NCI-H446 (cell line): Measurements from ENCODE around the gene ASF1B.

Experiments
- DNase-seq, 2 experiments: peaks; one replicate each; lab custom pipeline; 2025; lab: John Stamatoyannopoulos, UW

The ASF1B gene

DNA sequence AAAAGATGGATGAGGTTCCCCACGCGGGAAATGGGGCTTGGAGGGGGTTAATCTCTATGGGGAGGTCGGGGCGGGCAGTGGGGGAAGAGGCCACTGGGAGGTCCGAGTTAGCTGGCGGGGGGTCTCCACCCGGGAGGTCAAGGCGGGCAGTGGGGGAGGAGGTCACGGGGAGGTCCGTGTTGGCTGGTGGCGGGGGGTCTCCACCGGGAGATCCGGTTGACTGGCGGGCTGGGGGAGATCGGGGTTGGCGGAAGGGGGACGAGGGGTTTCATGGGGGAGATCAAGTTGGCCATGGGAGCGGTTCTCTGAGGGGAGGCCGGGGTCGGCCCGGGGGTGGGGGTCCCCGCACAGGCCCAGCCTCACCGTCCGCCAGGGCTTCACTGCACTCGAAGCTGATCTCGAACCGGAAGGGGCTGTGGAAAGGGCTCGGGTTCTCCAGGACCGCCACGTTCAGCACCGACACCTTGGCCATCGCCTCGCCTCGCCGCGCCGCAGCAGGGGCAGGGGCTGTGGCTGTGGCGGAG, 342 bp downstream of the ASF1B start:
- no peak for DNase-seq

DNA sequence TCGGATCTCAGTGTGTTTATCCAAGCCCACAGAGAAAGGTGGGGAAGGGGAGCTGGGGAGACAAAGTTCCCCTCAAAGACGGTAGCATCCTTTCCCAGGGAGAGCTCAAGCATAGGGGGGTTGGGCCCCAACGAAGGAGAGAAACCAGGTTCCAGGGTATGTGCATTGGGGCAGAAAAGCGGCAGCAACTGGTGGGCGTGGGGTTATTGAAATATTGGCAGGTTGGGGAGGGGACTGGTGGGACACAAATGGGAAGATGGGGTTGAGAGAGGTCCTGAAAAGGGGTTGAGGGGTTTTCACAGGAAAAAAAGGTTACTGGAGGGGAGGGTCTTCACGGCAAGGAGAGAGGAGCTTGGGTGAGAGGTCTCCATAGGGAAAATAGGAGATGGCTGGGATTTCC, 1.0 kb downstream of the ASF1B start:
- DNase-seq, result no peak

DNA sequence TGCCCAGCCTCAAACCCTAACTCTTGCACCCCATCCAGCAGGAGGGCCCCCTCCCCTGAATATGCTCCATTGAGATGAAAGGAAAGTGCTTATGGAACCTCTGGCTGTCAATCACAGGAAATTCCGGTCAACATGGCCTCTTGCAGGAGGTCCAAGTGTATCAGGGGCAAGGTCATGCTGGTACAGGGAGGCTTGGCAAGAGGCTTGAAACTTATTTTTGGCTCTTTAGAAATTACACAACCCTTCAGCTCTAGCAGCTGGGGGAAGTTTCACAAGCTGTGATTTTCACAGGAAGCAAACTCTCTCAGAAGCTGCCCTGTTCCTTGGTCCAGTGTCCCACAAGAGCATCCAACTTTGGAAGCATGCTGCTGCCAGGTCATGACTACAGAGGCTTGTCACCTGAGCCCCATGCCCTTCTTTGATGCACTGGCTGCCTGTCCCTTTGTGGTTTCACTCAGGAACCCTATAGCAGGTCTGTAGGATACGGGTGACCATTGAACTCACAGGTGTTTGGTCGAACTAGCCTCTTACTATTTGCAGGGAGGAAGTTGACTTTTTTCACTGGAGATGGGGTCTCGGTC, 8.4 kb downstream of the ASF1B start:
- DNase-seq, result no peak

DNA sequence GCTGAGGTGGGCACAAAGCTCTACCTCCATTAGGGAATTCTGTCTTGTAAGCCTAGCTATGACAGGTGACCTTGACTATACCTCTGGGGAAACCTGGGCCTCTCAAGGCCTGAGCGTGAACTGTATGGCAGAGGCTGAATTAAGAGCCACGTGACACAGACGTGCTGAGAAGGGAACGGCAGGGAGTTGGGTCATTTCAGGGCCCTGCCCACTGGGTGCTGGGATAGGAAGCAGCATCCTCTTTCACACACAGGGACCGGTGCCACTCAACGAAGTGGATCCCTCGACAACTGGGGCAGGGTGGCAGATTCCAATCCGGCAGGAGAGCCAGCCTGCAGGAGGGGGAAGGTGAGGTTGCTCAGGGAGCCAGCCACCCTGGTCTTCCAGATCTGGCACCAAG, 9.2 kb downstream of the ASF1B start:
- DNase-seq, result no peak

DNA sequence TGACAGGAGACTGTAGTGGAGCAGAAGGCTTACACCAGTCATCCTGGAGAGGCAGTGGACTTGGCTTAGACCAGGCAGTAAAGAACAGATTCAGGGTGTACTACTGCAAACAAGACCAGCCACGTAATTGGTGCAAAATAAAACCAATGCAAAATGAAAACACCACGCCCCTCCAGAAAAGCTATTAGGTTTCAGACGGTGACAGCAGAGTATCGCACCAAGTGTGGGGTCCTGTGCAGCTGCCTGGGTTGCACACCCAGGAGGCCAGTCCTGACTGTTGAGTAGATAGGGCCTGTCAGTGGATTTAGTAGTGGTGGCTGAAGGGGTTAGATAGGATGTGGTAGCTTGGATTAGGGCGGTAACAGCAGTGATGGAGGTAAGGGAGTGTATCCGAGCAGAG, 13.5 kb downstream of the ASF1B start:
- DNase-seq, result no peak

DNA sequence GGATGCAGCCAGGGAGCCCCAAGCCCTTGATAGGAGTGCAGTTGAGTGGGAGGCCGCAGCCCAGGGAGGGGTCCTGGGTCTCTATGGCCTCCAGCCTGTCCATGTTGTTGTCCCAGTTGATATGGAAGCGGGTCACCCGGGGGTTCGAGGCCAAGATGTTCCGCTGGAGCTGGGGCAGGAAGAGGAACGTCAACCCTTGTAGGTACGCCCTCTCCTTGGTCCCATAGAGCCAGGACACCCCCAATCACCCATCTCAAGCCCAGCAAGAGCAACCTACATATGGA, 15.9 kb downstream of the ASF1B start:
- no peak for DNase-seq

DNA sequence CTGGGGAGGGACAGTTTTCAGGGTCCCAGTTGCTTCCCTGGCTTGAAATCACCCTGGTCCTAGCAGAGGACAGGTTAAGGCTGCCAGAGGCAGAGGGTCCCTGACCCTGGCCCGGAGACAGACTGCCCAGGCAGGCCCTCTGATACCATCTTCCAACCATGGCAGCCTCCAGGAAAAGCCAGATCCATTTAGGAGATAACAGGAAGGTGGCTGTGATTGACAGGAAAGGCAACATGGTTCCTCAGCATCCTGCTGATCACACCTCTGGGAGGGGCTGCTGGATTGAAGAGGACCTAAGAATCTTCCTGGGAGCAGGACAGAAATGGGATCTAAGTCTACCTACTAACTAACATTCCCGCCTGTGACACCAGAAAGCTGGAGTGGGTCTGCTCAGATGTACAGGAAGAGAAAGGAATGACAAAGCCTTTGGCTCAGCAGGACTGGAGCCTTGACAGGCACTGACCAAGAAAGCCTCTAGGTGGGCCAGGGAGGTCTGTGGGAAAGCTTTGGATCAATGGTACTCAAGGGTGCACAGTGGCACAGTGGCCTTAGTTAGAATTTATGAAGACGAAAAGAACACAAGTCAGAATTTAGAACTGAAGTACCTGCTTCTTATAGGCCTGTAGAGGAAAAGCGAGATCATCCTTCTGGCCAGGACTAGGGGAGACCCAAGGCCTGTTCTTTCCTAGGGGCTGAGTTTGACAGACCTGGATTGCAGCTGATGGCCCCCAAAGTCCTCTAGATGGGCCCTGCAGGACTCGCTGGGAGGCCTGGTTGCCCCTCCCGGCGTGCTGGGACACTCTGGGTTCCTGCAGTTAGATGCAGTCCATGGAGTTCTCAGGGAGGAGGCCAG, 16.5 kb downstream of the ASF1B start:
- DNase-seq, result no peak

DNA sequence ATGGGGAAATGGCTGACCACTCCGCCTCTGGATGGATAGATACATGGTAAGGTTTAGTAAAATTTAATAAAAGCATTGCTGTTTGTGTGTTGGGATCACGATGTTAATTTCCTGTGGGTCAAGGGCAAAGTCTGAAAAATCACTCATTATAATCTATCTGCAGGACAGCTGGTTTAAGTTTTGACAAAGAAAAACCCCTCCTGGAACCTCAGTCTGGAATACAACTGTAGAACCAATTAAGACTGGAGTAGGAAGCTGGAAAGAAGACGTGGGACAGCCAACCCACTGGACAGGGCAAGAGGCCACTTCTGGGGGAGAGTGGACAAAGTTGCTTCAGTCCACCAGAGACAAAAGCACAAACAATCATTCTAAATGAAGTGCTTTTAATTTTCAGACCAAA, 17.2 kb downstream of the ASF1B start:
- no peak for DNase-seq

DNA sequence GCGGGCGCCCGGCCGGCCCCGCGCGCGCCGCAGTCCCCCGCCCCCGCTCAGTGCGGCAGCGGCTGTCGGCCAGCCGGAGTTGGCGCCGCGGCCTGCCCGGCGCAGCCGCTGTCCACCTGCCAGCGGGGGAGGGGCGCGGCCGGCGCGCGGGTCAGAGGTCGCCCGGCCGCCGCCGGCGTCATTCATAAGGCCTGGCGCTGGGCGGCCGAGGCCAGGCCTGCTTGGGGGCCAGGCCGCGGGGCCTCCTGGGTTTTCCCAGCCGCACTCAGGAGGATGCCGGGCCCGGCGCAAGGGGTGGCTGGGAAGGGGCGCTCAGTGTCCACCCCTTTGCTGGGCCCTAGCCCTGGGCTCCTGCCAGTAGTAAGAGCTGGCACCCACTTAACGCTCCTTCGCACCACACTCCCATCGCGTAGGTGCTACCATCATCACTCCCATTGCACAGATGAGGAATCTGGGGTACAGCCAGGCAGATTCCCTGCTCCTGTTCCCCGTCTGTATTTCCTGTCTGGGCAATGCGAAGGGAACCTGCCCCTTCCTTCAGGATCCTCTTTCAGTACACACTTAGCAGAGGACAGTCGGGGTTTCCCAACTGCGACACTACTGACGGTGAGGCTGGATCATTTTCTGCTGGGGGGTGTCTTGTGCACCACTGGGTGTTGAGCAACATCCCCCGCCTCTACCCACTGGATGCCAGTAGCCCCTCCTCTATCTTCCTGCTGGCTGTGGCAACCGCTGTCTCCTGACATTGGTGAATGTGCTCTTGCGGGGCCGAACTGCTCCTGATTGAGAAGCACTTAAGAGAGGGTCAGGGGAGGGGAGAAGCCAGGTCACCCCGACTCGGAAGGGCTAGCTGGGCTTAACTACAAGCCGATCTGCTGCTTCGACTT, 18.0 kb downstream of the ASF1B start:
- DNase-seq, result no peak

DNA sequence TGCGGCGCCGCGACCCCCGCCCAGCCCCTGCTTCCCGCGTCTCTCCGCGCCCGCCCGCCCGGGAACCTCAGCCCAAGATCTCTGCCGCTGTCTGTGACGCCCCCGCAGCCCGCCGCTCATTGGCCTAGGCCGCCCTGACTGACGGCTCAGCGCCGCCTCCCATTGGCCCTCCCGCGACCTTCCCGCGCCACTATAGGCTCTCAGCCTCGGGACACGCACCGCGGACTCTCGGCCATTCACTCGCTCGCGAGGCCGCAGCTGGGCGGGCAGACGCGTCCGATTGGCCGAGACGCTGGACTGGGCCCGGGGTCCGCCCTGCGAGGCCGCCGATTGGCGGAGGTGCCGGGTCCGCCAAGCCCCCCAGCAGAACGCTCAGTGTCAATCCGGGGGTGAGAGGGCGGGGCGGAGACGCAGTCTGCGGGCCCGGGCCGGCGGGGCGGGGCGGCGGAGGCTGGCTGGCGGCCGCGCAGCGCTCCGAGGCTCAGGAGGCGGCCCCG, 18.7 kb downstream of the ASF1B start, which contains the start of gene PRKACA:
Gene PRKACA, minus strand, starts transcription at position 95 of the 497 bp plus-strand sequence. CDS start 215 bp downstream, outside the sequence.
- DNase-seq, result peak; percentile 98 to 100

DNA sequence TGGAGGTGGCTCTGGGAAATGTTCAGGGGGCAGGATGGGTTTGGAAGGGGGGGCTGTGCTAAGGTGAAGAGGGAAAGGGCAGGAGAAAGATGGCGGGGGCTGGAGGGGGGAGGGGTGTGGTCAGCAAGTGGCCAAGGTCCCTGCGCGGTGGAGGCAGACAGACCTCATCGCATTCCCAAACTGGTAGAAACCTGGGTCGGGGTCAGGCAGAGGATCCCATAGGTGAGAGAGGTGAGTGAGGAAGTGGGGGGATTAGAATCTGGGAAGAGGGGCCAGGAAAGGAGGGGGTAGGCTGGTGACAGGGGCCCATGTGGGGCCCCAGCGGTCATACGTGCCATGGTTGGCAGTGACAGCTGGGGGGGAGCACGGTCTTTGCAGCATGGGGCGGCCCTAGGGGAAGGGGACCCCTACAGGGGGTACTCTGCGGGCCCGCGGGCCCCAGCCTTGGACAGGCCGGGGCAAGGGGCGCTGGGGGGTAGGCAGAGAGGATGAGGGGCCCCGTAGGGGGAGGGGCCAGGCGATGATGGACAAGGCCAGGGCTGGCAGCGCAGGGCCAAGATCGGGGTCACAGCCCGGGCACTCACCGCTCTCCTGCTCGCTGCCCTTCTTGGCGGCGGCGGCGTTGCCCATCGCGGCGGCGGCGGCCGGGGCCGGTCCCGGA, 19.3 kb downstream of the ASF1B start:
- DNase-seq, result no peak

DNA sequence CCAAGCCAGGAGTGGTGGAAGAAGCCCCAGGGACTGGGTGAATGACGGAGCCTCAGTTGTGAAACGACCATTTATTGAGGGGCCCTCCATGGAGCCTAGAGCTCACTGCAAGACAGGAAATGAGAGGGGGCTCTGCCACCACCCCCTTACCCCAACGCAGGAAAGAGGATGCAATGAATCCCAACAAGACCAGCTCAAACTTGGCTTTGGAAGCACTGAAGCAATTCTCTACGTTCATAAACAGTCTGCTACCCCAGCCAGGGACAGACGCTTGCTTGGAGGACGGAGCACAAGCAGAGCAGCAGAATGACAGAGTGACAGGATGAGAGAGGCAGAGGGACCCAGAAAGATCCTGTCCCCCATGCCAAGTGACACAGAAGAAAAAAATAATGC, 19.9 kb downstream of the ASF1B start:
- DNase-seq, result no peak

DNA sequence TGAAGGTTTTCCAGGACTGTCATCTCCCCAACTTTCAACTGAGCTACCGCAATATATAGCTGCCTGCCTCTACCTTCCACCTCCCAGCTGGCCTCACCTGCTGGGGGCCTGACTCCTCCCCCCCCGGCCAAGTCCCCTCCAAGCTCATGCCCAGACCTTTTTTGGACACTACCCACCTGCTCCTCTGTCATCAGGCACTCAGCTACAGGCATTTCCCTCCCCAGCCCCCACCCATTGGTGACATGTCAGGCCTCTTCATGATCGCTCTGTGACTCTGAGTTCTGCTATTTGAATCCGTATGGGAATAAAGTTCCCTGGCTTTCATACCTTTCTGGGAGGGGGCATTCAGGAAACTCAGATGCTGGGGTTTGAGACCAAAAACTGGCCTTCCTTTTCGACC, 20.6 kb downstream of the ASF1B start:
- no peak for DNase-seq

DNA sequence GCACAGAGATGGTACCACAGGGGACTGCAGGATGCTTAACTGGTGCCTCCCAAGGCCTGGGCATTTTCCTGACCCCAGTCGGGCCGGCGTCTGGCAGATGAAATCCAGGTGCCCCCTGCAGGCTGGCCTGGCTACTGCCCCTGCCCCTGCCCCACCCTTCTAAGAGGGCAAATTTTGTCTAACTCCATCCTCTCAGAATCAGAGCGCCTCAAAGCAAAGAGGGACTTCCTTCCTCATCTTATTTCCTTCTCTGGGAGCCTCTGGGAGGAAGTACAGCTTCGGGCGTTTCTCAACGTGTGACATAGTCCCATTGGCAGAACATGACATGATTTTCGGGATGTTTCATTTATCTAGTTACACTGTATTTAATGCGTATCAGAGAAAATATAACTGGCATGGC, 21.5 kb downstream of the ASF1B start:
- DNase-seq, result no peak

DNA sequence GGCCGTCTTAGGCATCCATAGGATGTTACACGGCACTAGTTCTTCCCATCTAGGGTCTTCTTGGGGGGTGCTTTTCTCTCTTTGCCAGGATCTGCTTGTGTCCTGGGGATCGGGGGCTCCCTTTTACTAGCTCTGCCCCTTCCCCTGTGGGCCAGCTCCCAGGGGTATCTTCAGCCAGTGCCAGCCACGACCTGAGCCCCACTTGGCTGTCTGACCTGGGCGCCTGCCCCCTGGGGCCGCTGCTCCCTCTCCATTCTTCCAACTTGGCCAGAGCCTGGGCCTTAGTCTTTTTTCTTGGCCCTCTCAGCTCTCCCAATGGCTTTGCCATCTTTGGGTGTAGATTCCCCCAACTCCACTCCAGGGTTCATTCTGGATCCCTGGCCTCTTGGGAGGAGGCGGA, 21.9 kb downstream of the ASF1B start:
- DNase-seq, result no peak

DNA sequence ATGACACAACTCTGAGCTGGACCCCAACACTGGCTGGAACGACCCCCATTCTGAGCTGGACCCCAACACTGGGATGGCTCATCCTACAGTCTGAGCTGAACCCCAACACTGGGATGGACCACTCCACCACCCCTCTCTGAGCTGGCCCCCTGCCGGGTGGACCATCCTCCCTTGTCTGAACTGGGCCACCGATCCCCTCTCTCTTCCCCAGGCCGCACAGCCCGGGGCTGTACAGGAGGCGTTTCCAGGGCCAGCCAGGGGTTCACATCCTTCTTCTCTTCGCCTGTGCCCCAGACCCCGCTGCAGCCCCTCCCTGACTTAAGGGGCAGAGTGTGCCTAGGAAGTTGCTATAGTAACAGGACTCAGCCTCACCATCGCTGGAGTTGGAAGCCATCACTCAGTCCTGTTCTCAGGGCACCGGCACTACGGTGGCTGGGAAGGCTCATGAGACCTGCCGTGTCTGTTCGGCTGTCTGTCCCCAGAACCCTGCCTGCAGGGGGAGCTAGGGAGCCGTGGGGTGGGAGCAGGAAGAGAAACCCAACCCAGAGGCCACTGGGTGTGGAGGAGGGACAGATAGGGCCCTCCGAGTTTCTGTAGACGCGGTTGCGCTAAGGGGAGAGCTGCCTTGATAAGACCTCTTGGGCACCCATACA, 22.5 kb downstream of the ASF1B start:
- DNase-seq, result no peak

DNA sequence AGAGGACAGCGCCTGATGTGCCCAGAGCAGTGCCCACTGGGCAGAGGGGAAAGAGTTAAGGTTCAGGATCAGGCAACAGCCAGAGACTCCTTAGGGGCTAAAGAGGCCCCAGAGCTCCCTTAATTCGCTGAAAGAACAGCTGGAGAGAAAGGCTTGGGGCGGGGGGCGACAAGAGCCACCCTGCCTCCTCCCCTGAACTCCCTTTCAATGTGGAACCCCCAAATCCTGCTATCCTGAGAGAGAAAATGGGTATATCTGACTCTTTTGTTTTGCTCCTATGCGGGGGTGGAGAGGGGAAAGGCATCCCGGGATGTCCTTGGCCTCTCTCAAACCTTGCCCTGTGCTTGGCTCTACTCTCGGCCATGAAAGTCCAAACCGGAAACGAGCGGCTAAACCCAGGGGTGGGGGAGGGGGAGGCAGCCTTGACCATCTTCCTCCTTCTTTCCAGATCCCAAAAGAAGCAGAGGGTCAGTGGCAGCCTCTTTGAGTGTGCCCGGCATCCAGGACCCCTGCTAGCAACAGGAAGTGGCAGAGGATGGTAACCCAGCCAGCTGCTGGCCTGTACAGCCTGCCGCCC, 23.5 kb downstream of the ASF1B start:
- no peak for DNase-seq

DNA sequence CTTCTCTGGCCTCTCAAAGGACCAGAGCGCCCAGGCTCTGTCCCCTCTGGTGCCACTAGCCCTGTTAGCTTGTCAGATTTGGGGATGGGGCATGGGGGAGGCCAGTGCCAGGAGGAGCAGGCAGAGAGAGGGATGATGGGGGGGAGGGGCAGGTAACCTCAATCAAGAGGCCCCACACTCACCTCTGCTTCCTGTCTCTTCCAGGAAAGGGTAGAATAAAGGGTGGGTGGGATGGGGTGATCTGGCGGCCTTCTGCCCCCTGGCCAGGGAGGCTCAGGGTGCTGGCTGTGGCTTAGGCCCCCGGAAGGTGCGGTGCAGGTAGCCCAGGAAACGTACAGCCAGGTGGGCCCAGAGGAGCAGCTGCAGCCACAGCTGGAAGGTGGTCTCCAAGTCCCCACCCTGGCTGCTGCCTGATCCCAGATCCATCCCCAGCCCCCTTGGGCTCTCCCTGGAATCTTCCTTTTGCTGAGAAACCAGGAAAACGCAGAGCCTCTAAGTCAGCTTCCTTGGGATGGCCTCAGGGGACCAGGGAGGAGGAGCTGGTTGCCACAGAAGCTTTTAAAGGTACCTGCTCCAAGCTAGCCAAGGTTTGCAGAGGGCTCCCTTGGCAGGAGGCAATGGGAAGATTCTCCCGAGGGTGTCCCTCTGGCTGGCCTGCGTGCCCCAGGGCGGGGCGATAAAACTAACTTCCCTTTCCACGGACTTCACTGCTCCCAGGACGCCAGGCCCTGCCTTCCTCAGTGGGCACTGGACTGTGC, 24.2 kb downstream of the ASF1B start:
- DNase-seq, result no peak

DNA sequence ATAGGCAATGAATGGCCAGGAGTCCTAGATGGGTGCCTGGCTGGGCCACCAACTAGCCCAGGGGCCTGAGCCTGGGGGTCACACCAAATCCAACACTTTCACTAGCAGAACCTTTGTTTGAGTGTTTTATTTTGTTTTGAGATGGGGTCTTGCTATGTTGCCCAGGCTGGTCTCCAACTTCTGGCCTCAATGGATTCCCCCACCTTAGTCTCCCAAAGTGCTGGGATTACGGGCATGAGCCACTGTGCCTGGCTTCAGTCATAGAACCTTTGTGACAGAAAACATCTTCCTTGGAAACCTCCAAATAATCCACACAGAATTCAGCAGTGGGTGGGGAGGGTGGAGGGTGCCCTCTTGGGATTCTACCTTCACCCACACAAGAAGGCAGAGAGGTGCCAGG, 24.9 kb downstream of the ASF1B start:
- DNase-seq, result no peak

DNA sequence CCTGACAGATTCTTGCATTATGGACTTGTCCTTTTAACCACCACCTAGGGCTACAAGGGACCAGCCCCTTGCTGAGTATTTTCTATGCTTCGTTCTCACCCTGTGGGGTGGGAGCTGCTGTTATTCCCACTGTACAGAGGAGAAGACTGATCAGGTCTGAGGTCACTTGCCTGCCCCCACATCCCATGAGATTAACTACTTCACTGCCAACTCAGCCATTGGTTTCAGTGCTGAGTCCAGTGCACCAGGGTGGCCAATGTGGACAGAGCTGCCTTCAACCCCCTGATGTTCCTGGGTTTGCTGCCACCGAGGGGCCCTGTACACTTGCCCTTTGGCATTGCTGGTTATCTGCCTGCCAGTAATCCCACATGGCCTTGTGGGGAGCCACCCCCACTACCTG, 25.7 kb downstream of the ASF1B start:
- no peak for DNase-seq
